Thymus (tissue), 11 donors: Measurements from ENCODE around the gene TMEM144. TPM values are rescaled to one million over a fixed set of nuclear protein-coding genes. Genes with fewer than 3 reads are reported as not detected.

Experiments used
- DNase-seq, 9 donors: peaks; one replicate each; pipeline ENCODE4 v3.0.0-alpha.2; 2013; ENCODE audit warnings: low spot score in 9 of 9, low read depth in 6 of 9, missing footprints in 1 of 9
- H3K27ac ChIP-seq, 2 donors: one replicate each; pipeline ENCODE4 v1.5.1; 2013; ENCODE audit warnings: control low read depth in 1 of 2, low read depth in 1 of 2, low read length in 1 of 2, mild to moderate bottlenecking in 1 of 2, moderate library complexity in 1 of 2
- H3K27me3 ChIP-seq, 2 donors: one replicate each; pipeline ENCODE4 v1.5.1; 2013; ENCODE audit warnings: low read length in 1 of 2; ENCODE audit not compliant: control insufficient read depth in 2 of 2, insufficient read depth in 1 of 2
- H3K36me3 ChIP-seq, 2 donors: one replicate each; pipeline ENCODE4 v1.5.1; 2013; ENCODE audit warnings: low read length in 1 of 2, mild to moderate bottlenecking in 1 of 2, moderate library complexity in 1 of 2; ENCODE audit not compliant: control insufficient read depth in 2 of 2, insufficient read depth in 2 of 2
- H3K4me1 ChIP-seq, 2 donors: one replicate each; pipeline ENCODE4 v1.5.1; 2013; ENCODE audit warnings: low read length in 2 of 2; ENCODE audit not compliant: control insufficient read depth in 2 of 2, insufficient read depth in 2 of 2
- H3K4me3 ChIP-seq, 2 donors: one replicate each; pipeline ENCODE4 v1.5.1; 2013; ENCODE audit warnings: low read length in 2 of 2, control low read depth in 1 of 2, mild to moderate bottlenecking in 1 of 2
- H3K9me3 ChIP-seq, 2 donors: one replicate each; pipeline ENCODE4 v1.5.1; 2013; ENCODE audit warnings: low read length in 1 of 2, mild to moderate bottlenecking in 1 of 2; ENCODE audit not compliant: control insufficient read depth in 2 of 2, insufficient read depth in 1 of 2
- WGBS: extraction: QIAGEN DNeasy Blood & Tissue Kit; methylation state at CpG from one replicate; pipeline ENCODE4 v1.1.7; 2013; 5-methylcytosine and 5-hydroxymethylcytosine counted together
- polyA plus RNA-seq: library from polyadenylated mRNA; stranded (reverse); fragments of 200-250 nt; gene quantifications from one replicate; pipeline ENCODE4 v1.2.3, GENCODE V29; 2013
- total RNA-seq: library from RNA; stranded (reverse); fragments of 120-200 nt; gene quantifications from one replicate; pipeline ENCODE4 v1.2.4, GENCODE V29; 2013
- donor health status: healthy.

TMEM144 gene
- total and polyA plus RNA-seq, 2 donors = 1.4 to 2.5 TPM

- no peak overlapping the region for H3K27ac ChIP-seq
- no peaks in the 10 kb centered on the region for H3K27me3 ChIP-seq
- no peaks in the 10 kb centered on the region for H3K36me3 ChIP-seq
- 98% methylated on average over 2 of the region's 2 CpGs for WGBS
- H3K9me3 ChIP-seq = peaks cover 0 to 14% of the 10 kb centered on the region in 2 donors
- no peak overlapping the region for H3K4me3 ChIP-seq
- DNase-seq = no peak
- H3K4me1 ChIP-seq = no peaks in the 10 kb centered on the region
Measured at GRCh38 chr4:158295053-158295452, 84.8 kb downstream of the TMEM144 start.

GRCh38 chr4:158297866-158298265 is 87.6 kb downstream of the TMEM144 start:
- no peaks in the 10 kb centered on the region for H3K4me1 ChIP-seq
- H3K4me3 ChIP-seq = no peak overlapping the region
- no peak overlapping the region for H3K27ac ChIP-seq
- no peaks in the 10 kb centered on the region for H3K9me3 ChIP-seq
- 93% methylated on average over 3 of the region's 3 CpGs for WGBS
- no peak for DNase-seq
- H3K36me3 ChIP-seq = no peaks in the 10 kb centered on the region
- H3K27me3 ChIP-seq = no peaks in the 10 kb centered on the region

GRCh38 chr4:158299459-158300007 is 89.2 kb downstream of the TMEM144 start:
- Histone ChIP-seq H3K27me3 (no peaks in the 10 kb centered on the region), H3K36me3 (no peaks in the 10 kb centered on the region), H3K4me3 (no peak overlapping the region), H3K9me3 (no peaks in the 10 kb centered on the region), H3K27ac (no peak overlapping the region), H3K4me1 (no peaks in the 10 kb centered on the region)
- DNase-seq = no peak
- 87% methylated on average over 4 of the region's 4 CpGs for WGBS

GRCh38 chr4:158300012-158300411 is 89.7 kb downstream of the TMEM144 start:
- H3K9me3 ChIP-seq = no peaks in the 10 kb centered on the region
- DNase-seq = no peak
- no peak overlapping the region for H3K27ac ChIP-seq
- 59% methylated on average over 3 of the region's 3 CpGs for WGBS
- H3K4me3 ChIP-seq = no peak overlapping the region
- H3K27me3 ChIP-seq = no peaks in the 10 kb centered on the region
- H3K4me1 ChIP-seq = no peaks in the 10 kb centered on the region
- H3K36me3 ChIP-seq = no peaks in the 10 kb centered on the region

GRCh38 chr4:158302076-158302866 is 92.0 kb downstream of the TMEM144 start:
- Histone ChIP-seq H3K36me3 (no peaks in the 10 kb centered on the region), H3K27ac (no peak overlapping the region), H3K4me1 (no peaks in the 10 kb centered on the region), H3K9me3 (no peaks in the 10 kb centered on the region), H3K27me3 (no peaks in the 10 kb centered on the region), H3K4me3 (no peak overlapping the region)
- WGBS = 86% methylated on average over 2 of the region's 2 CpGs
- DNase-seq = no peak

GRCh38 chr4:158304694-158305093 is 94.4 kb downstream of the TMEM144 start:
- H3K27ac ChIP-seq = no peak overlapping the region
- H3K4me1 ChIP-seq = no peaks in the 10 kb centered on the region
- no peaks in the 10 kb centered on the region for H3K27me3 ChIP-seq
- no peak overlapping the region for H3K4me3 ChIP-seq
- H3K36me3 ChIP-seq = no peaks in the 10 kb centered on the region
- H3K9me3 ChIP-seq = no peaks in the 10 kb centered on the region
- DNase-seq = no peak
- WGBS = 46% methylated on average over 1 of the region's 1 CpG

Other genes with a start within 250 kb of the TMEM144 start
- gene GASK1B, start 37.5 kb upstream of the TMEM144 start, total RNA-seq = 5.7 TPM
- gene GASK1B, start 37.5 kb upstream of the TMEM144 start, polyA plus RNA-seq = 3.5 TPM